GM12801 (cell line): ENCODE data around the gene ERN1.

ENCODE experiments used
- CTCF ChIP-seq: IDR thresholded peaks from one replicate; pipeline ENCODE4 v1.5.1; 2011; ENCODE audit warnings: control low read depth; ENCODE audit not compliant: insufficient read length; ENCODE audit errors: extremely low read depth

ERN1 gene

DNA sequence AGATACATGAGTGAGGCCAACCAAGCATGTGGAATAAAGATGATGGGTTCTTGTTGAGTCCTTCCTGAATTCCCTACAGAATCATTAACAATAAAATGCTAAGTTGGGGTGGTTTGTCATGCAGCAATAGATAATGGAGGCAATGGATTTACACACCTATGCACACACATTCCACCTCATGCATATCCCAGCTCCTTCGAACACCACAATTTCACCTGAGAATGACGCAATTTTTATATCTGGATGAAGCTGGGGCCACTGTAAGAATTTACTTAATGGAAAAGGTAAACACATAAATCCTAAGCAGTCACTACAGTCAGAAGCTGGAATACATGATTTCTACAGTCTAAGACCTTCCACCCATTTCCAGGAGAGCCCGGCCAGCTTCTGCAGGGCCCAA is 59.7 kb downstream of the ERN1 start:
- TF ChIP-seq CTCF, result no peak

DNA sequence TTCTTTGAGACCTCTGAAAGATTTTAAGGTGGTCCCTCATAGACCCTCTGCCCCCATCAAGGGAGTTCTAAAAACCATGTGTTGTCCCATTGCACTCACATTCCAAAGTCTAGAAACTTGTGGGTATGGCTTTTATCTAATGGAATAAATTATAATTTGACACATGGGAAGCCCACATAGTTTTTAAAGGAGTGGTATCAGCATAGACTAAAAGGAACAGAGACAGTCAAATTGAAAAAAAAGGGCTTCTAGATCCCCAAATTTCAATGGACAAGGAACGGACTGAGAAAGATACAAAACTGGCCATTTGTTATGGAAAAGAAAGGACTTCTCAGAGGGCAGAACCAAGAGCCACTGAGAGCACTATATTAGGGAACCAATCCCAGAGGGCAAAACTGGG is 60.8 kb downstream of the ERN1 start:
- TF ChIP-seq CTCF, result no peak

GRCh38 chr17:64067657-64068056 is 62.3 kb downstream of the ERN1 start:
- TF ChIP-seq CTCF, result no peak

GRCh38 chr17:64066716-64067115 is 63.2 kb downstream of the ERN1 start:
- TF ChIP-seq CTCF, result no peak

DNA sequence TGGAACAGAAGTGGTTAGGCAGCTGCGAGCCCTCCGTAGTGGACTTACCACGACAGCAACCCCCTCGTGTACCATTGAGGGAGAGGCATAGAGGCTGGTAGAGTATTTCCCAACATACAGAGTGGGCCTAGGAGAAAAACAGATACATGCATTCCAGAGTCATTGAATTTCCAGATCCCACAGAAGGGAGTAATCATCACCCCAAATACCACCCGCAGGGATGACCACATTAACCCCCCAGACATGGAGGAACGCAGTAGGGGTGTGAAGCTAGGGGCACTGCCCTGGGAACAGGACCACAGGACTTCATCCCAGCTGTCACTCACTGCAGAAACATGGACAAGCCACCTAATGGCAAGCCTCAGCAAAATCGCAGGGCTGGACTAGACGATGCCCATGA is 64.8 kb downstream of the ERN1 start:
- TF ChIP-seq CTCF, result no peak

- TF ChIP-seq CTCF, result no peak
Measured at GRCh38 chr17:64064331-64064730, 65.6 kb downstream of the ERN1 start.

- TF ChIP-seq CTCF, result no peak
Measured at GRCh38 chr17:64063766-64064224, 66.1 kb downstream of the ERN1 start.

- TF ChIP-seq CTCF, result no peak
Measured at GRCh38 chr17:64063088-64063487, 66.9 kb downstream of the ERN1 start.
